OCI-LY1 (cell line): ENCODE results near the gene AOAH.

Experiments
- H2AFZ ChIP-seq: fragments of 200-600 bp; sonication (generic), shearing (Covaris generic); 2 replicates; pipeline ENCODE4 v1.6.0; 2014; ENCODE audit warnings: antibody characterized with exemption, mild to moderate bottlenecking, low read length
- H3F3A ChIP-seq: fragments of 200-600 bp; sonication (generic), shearing (Covaris generic); 2 replicates; pipeline ENCODE4 v1.6.0; 2014; ENCODE audit warnings: mild to moderate bottlenecking, antibody characterized with exemption, low read length, moderate library complexity; ENCODE audit not compliant: insufficient read depth
- H3K27ac ChIP-seq: fragments of 200-600 bp; sonication (generic); 2 replicates; pipeline ENCODE4 v1.5.1; 2014; ENCODE audit warnings: low read length, mixed run types, mild to moderate bottlenecking, low read depth; ENCODE audit not compliant: poor library complexity, severe bottlenecking
- H3K27me3 ChIP-seq: fragments of 200-600 bp; sonication (generic); 2 replicates; pipeline ENCODE4 v1.6.0; 2014; ENCODE audit warnings: antibody characterized with exemption, mild to moderate bottlenecking, low read length, moderate library complexity; ENCODE audit not compliant: insufficient read depth
- H3K36me3 ChIP-seq: fragments of 200-600 bp; sonication (generic); 2 replicates; pipeline ENCODE4 v1.6.1; 2014; ENCODE audit warnings: mild to moderate bottlenecking, antibody characterized with exemption, low read length, moderate library complexity, mixed read lengths; ENCODE audit not compliant: insufficient read depth
- H3K4me1 ChIP-seq: fragments of 200-600 bp; sonication (generic); 2 replicates; pipeline ENCODE4 v1.5.1; 2014; ENCODE audit warnings: mild to moderate bottlenecking, low read length, moderate library complexity; ENCODE audit not compliant: insufficient read depth, severe bottlenecking
- H3K4me2 ChIP-seq: fragments of 200-600 bp; sonication (generic), shearing (Covaris generic); 2 replicates; pipeline ENCODE4 v1.6.1; 2014; ENCODE audit warnings: low read length
- H3K4me3 ChIP-seq: fragments of 200-600 bp; sonication (generic); 2 replicates; pipeline ENCODE4 v1.5.1; 2014; ENCODE audit warnings: low read length, low read depth, mild to moderate bottlenecking, mixed read lengths; ENCODE audit not compliant: poor library complexity, severe bottlenecking
- H3K79me2 ChIP-seq: fragments of 200-600 bp; shearing (Covaris generic); 2 replicates; pipeline ENCODE4 v1.6.1; 2016; ENCODE audit warnings: mixed run types, low read length, mixed read lengths; ENCODE audit not compliant: insufficient read depth
- H3K9ac ChIP-seq: fragments of 200-600 bp; sonication (generic), shearing (Covaris generic); 2 replicates; pipeline ENCODE4 v1.6.1; 2014; ENCODE audit warnings: mild to moderate bottlenecking, low read length, mixed read lengths
- H3K9me2 ChIP-seq: fragments of 200-600 bp; sonication (generic), shearing (Covaris generic); 2 replicates; pipeline ENCODE4 v1.6.1; 2014; ENCODE audit warnings: low read depth, mild to moderate bottlenecking, low read length, mixed read lengths
- H3K9me3 ChIP-seq: fragments of 200-600 bp; shearing (Covaris generic); 2 replicates; pipeline ENCODE4 v1.6.1; 2014; ENCODE audit warnings: low read length, mixed read lengths
- H4K20me1 ChIP-seq: fragments of 200-600 bp; sonication (generic), shearing (Covaris generic); 2 replicates; pipeline ENCODE4 v1.6.0; 2016; ENCODE audit warnings: mild to moderate bottlenecking, low read length; ENCODE audit not compliant: insufficient read depth
- CTCF ChIP-seq: fragments of 200-600 bp; sonication (generic), shearing (Covaris generic); IDR thresholded peaks from 2 replicates; pipeline ENCODE4 v1.5.1; 2017; ENCODE audit warnings: mild to moderate bottlenecking, antibody characterized with exemption, low read length, moderate library complexity, mixed read lengths
- EZH2 ChIP-seq: fragments of 200-600 bp; sonication (generic), shearing (Covaris generic); IDR thresholded peaks from 2 replicates; pipeline ENCODE4 v1.8.0; 2017; ENCODE audit warnings: borderline replicate concordance, mixed run types, mild to moderate bottlenecking, antibody characterized with exemption, low read length, moderate library complexity, mixed read lengths

Gene AOAH

GRCh38 chr7:36732806-36733205 is 8.5 kb upstream of the AOAH start:
- Histone ChIP-seq H3K79me2 (no peaks in the 10 kb centered on the region), H3K4me1 (no peaks in the 10 kb centered on the region), H3F3A (no peaks in the 10 kb centered on the region), H3K4me2 (no peak overlapping the region), H3K4me3 (no peak overlapping the region), H4K20me1 (no peaks in the 10 kb centered on the region), H3K9me3 (no peaks in the 10 kb centered on the region; the same call in 1 of the 2 replicates), H3K27me3 (no peaks in the 10 kb centered on the region), H3K27ac (no peak overlapping the region), H3K9ac (no peak overlapping the region), H3K36me3 (no peaks in the 10 kb centered on the region), H2AFZ (no peak overlapping the region), H3K9me2 (no peaks in the 10 kb centered on the region)
- no peak for TF ChIP-seq CTCF
- TF ChIP-seq EZH2, result no peak

- no peak overlapping the region for H3K4me3 ChIP-seq
- H2AFZ ChIP-seq, result no peak overlapping the region
- no peaks in the 10 kb centered on the region; the same call in 1 of the 2 replicates for H3K9me3 ChIP-seq
- H3K36me3 ChIP-seq, result no peaks in the 10 kb centered on the region
- no peaks in the 10 kb centered on the region for H4K20me1 ChIP-seq
- no peak overlapping the region for H3K27ac ChIP-seq
- no peaks in the 10 kb centered on the region for H3K79me2 ChIP-seq
- TF ChIP-seq CTCF (no peak), EZH2 (no peak)
- H3K4me2 ChIP-seq, result no peak overlapping the region
- H3K9ac ChIP-seq, result no peak overlapping the region
- H3K4me1 ChIP-seq, result no peaks in the 10 kb centered on the region
- H3K9me2 ChIP-seq, result no peaks in the 10 kb centered on the region
- no peaks in the 10 kb centered on the region for H3K27me3 ChIP-seq
- H3F3A ChIP-seq, result no peaks in the 10 kb centered on the region
Measured at GRCh38 chr7:36730046-36730445, 5.8 kb upstream of the AOAH start.

- no peak overlapping the region for H3K4me2 ChIP-seq
- H3F3A ChIP-seq, result no peaks in the 10 kb centered on the region
- no peak overlapping the region for H3K4me3 ChIP-seq
- no peaks in the 10 kb centered on the region; the same call in 1 of the 2 replicates for H3K9me3 ChIP-seq
- H4K20me1 ChIP-seq, result no peaks in the 10 kb centered on the region
- no peaks in the 10 kb centered on the region for H3K79me2 ChIP-seq
- H3K27ac ChIP-seq, result no peak overlapping the region
- no peaks in the 10 kb centered on the region for H3K4me1 ChIP-seq
- TF ChIP-seq EZH2 (no peak), CTCF (no peak)
- H3K9me2 ChIP-seq, result no peaks in the 10 kb centered on the region
- no peaks in the 10 kb centered on the region for H3K27me3 ChIP-seq
- no peak overlapping the region for H3K9ac ChIP-seq
- no peak overlapping the region for H2AFZ ChIP-seq
- no peaks in the 10 kb centered on the region for H3K36me3 ChIP-seq
Measured at GRCh38 chr7:36728143-36728542, 3.8 kb upstream of the AOAH start.
